ENCODE results near the gene FGF21. TPM values are rescaled to one million over a fixed set of nuclear protein-coding genes. Genes with fewer than 3 reads are reported as not detected.
A peak's percentile ranks its signal among the peaks of the same experiment; 100 is the strongest.

FGF21 gene, protein sequence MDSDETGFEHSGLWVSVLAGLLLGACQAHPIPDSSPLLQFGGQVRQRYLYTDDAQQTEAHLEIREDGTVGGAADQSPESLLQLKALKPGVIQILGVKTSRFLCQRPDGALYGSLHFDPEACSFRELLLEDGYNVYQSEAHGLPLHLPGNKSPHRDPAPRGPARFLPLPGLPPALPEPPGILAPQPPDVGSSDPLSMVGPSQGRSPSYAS
- total RNA-seq (not detected), polyA plus RNA-seq (not detected), total RNA-seq (not detected)

DNA sequence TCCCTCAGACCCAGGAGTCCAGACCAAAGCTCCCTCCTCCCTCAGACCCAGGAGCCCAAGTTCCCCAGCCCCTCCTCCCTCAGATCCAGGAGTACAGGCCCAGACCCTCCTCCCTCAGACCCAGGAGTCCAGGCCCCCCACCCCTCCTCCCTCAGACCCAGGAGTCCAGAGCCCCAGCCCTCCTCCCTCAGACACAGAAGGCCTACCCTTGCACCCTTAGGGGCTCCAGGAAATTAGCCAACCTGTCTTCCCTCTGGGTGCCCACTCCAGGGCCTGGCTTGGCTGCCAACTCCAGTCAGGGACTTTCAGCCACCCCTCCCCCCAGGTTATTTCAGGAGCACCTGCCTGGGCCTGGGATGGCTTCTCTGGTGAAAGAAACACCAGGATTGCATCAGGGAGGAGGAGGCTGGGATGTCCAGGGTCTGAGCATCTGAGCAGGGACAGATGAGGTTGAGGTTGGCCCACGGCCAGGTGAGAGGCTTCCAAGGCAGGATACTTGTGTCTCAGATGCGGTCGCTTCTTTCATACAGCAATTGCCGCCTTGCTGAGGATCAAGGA is at the start of gene FGF21:
Gene FGF21 (plus strand): TSS at position 441 of the 558 bp plus-strand sequence. CDS start 713 bp downstream, outside the sequence.
- no peaks in the 10 kb centered on the region for H3K9me3 Mint-ChIP-seq
- no peaks in the 10 kb centered on the region for H3K36me3 Mint-ChIP-seq
- peaks cover 6 to 23% (median 18%) of the 10 kb centered on the region in 7 donors for H3K4me1 Mint-ChIP-seq
- Histone ChIP-seq H3K27me3 (ENCODE audit: control insufficient read depth in 2 of 2, insufficient read depth in 2 of 2, low read length in 2 of 2) (no peaks in the 10 kb centered on the region), H3K4me3 (ENCODE audit: low read length) (no peak within 1 kb of the TSS), H3K4me1 (ENCODE audit: control insufficient read depth in 2 of 2, insufficient read depth in 2 of 2, low read length in 2 of 2) (peaks cover 5 to 14% of the 10 kb centered on the region in 2 donors), H3K36me3 (ENCODE audit: control insufficient read depth in 2 of 3, insufficient read depth in 3 of 3, low read length in 3 of 3) (no peaks in the 10 kb centered on the region), H3K27ac (ENCODE audit: low read depth, low read length) (no peak within 1 kb of the TSS), H3K9me3 (ENCODE audit: control insufficient read depth in 2 of 3, low read length in 3 of 3) (no peaks in the 10 kb centered on the region)
- ChIA-PET POLR2A (interaction anchor here (0.9 kb wide), 1 partner anchor 14 kb away, joined by 4 read pairs; no protein-coding TSS in a partner anchor), CTCF (no interaction called here)
- no peak for ATAC-seq
- DNase-seq: no peak
- H3K27ac Mint-ChIP-seq: no peak within 1 kb of the TSS
- H3K27me3 Mint-ChIP-seq: peaks cover 0 to 33% (median 28%) of the 10 kb centered on the region in 5 donors
- no peak within 1 kb of the TSS for H3K4me3 Mint-ChIP-seq
- intact Hi-C loops (cut with micrococcal nuclease): no loop called here

- Mint-ChIP-seq H3K27me3 (no peaks in the 10 kb centered on the region), H3K27ac (peak overlapping the region in 2 of 9 donors; percentile 67 to 77), H3K4me1 (peaks cover 0 to 12% (median 8%) of the 10 kb centered on the region in 7 donors), H3K9me3 (peaks cover 0 to 2% (median 0%) of the 10 kb centered on the region in 11 donors), H3K4me3 (no peak overlapping the region), H3K36me3 (peaks cover 0 to 41% (median 18%) of the 10 kb centered on the region in 5 donors)
- ChIA-PET CTCF (no interaction called here), POLR2A (no interaction called here)
- Histone ChIP-seq H3K4me1 (ENCODE audit: control insufficient read depth in 2 of 2, insufficient read depth in 2 of 2, low read length in 2 of 2) (peaks cover 6 to 9% of the 10 kb centered on the region in 2 donors), H3K9me3 (ENCODE audit: control insufficient read depth in 2 of 3, low read length in 3 of 3) (no peaks in the 10 kb centered on the region), H3K27ac (ENCODE audit: low read depth, low read length) (no peak overlapping the region), H3K36me3 (ENCODE audit: control insufficient read depth in 2 of 3, insufficient read depth in 3 of 3, low read length in 3 of 3) (peaks cover 0 to 4% (median 0%) of the 10 kb centered on the region in 3 experiments), H3K27me3 (ENCODE audit: control insufficient read depth in 2 of 2, insufficient read depth in 2 of 2, low read length in 2 of 2) (no peaks in the 10 kb centered on the region), H3K4me3 (ENCODE audit: low read length) (no peak overlapping the region)
- ATAC-seq (no peak), DNase-seq (no peak)
- intact Hi-C loops (cut with micrococcal nuclease): no loop called here
Observed at GRCh38 chr19:48708471-48708870, 46.9 kb upstream of the FGF21 start.

GRCh38 chr19:48711106-48711662 is 44.1 kb upstream of the FGF21 start:
- ATAC-seq: no peak
- intact Hi-C loops (cut with micrococcal nuclease): loop anchor here in 1 of 2 donors (5.0 kb wide), 1 partner anchor 199 kb away; the partner anchor contains the start of gene LMTK3
- H3K27ac Mint-ChIP-seq: no peak overlapping the region
- H3K4me1 ChIP-seq (ENCODE audit: control insufficient read depth in 2 of 2, insufficient read depth in 2 of 2, low read length in 2 of 2): peaks cover 11 to 12% of the 10 kb centered on the region in 2 donors
- H3K9me3 ChIP-seq (ENCODE audit: control insufficient read depth in 2 of 3, low read length in 3 of 3): no peaks in the 10 kb centered on the region
- H3K4me3 Mint-ChIP-seq: peak overlapping the region in 4 of 10 donors; percentile 29 to 65 (median 32)
- no peaks in the 10 kb centered on the region for H3K27me3 ChIP-seq (ENCODE audit: control insufficient read depth in 2 of 2, insufficient read depth in 2 of 2, low read length in 2 of 2)
- no peak overlapping the region for H3K27ac ChIP-seq (ENCODE audit: low read depth, low read length)
- POLR2A ChIA-PET: interaction anchor here (1.6 kb wide), 1 partner anchor 28 kb away, joined by 7 read pairs; no protein-coding TSS in a partner anchor
- no peaks in the 10 kb centered on the region for H3K27me3 Mint-ChIP-seq
- CTCF ChIA-PET: interaction anchor here (0.7 kb wide), 1 partner anchor 77 kb away, joined by 3 read pairs; no protein-coding TSS in a partner anchor
- H3K4me3 ChIP-seq (ENCODE audit: low read length): no peak overlapping the region
- DNase-seq: no peak
- peaks cover 0 to 18% (median 10%) of the 10 kb centered on the region in 5 donors for H3K36me3 Mint-ChIP-seq
- peaks cover 0 to 4% (median 0%) of the 10 kb centered on the region in 3 experiments for H3K36me3 ChIP-seq (ENCODE audit: control insufficient read depth in 2 of 3, insufficient read depth in 3 of 3, low read length in 3 of 3)
- peaks cover 0 to 2% (median 0%) of the 10 kb centered on the region in 11 donors for H3K9me3 Mint-ChIP-seq
- H3K4me1 Mint-ChIP-seq: peaks cover 9 to 24% (median 19%) of the 10 kb centered on the region in 7 donors

DNA sequence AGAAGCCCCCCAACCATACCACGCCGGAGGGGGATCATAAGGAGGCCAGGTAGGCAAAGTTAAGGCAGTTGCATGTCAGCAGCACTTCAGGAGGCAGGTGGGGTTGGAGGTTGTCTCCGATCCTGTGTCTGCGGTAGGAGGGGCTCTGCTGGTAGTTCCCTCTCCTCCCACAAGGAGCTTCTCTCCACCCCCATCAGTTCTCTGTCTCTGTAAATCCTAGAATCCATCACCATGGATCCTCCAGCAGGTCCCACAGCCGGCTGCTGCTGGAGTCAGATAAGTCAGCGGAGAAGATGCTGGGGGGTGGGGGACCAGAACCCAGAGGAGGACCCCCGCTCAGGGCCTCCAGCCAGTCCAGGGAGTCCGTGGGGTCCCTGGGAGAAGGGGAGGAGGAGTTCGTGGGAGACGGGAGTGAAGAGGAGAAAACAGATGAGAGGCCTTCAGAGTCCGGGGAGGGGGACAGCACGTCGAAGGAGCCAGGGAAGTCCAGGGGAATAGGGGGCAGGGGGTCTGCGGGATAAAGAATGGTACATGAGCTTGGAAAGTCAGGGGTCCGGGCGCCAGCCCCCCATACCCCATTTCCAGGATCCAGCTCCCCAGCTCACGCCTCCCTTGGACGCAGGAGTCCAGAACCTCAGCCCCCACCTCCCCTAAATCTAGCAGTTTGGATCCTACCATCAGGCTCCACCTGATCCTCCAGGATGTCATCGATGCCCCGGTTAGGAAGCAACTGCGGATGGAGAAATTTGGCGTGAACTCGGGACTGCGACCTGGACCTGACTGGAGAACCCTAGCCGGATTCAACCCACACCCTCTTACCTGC is 42.1 kb upstream of the FGF21 start:
- H3K36me3 ChIP-seq (ENCODE audit: control insufficient read depth in 2 of 3, insufficient read depth in 3 of 3, low read length in 3 of 3): peaks cover 0 to 4% (median 0%) of the 10 kb centered on the region in 3 experiments
- Mint-ChIP-seq H3K4me1 (peaks cover 9 to 24% (median 21%) of the 10 kb centered on the region in 7 donors), H3K36me3 (peaks cover 0 to 11% (median 5%) of the 10 kb centered on the region in 5 donors), H3K27me3 (no peaks in the 10 kb centered on the region), H3K4me3 (peak overlapping the region; percentile 82 to 92 (median 88)), H3K27ac (peak overlapping the region in 7 of 9 donors; percentile 16 to 89 (median 69)), H3K9me3 (peaks cover 0 to 2% (median 0%) of the 10 kb centered on the region in 11 donors)
- intact Hi-C loops (cut with micrococcal nuclease): loop anchor here in 1 of 2 donors (5.0 kb wide), 1 partner anchor 201 kb away; the partner anchor contains the start of gene LMTK3
- peak in 1 of 9 donors; percentile 15 for DNase-seq
- peaks cover 11 to 12% of the 10 kb centered on the region in 2 donors for H3K4me1 ChIP-seq (ENCODE audit: control insufficient read depth in 2 of 2, insufficient read depth in 2 of 2, low read length in 2 of 2)
- CTCF ChIA-PET: interaction anchor here (0.7 to 2.0 kb wide), 3 partner anchors 34 to 267 kb away, joined by 3 to 5 read pairs (median 3); partner anchors contain the start of gene CA11
- H3K27ac ChIP-seq (ENCODE audit: low read depth, low read length): peak overlapping the region; percentile 79
- peak overlapping the region; percentile 95 for H3K4me3 ChIP-seq (ENCODE audit: low read length)
- no peaks in the 10 kb centered on the region for H3K9me3 ChIP-seq (ENCODE audit: control insufficient read depth in 2 of 3, low read length in 3 of 3)
- POLR2A ChIA-PET: interaction anchor here (0.6 to 3.8 kb wide), 7 partner anchors 12 to 252 kb away, joined by 3 to 21 read pairs (median 3); partner anchors contain the start of genes CA11, RPL18 and SPHK2
- no peak for ATAC-seq
- no peaks in the 10 kb centered on the region for H3K27me3 ChIP-seq (ENCODE audit: control insufficient read depth in 2 of 2, insufficient read depth in 2 of 2, low read length in 2 of 2)

- intact Hi-C loops (cut with micrococcal nuclease): loop anchor here (1.0 to 5.0 kb wide), 13 partner anchors 11 to 371 kb away; partner anchors contain the start of genes DBP (in 2 of the 2), GYS1 (in 2 of the 2), RUVBL2 (in 2 of the 2) and CA11 (in 1 of the 2)
- DNase-seq (peak; percentile 92 to 97 (median 97)), ATAC-seq (peak; percentile 96)
- H3K27ac ChIP-seq (ENCODE audit: low read depth, low read length): peak overlapping the region; percentile 79
- Mint-ChIP-seq H3K27ac (peak overlapping the region; percentile 16 to 90 (median 81)), H3K27me3 (no peaks in the 10 kb centered on the region), H3K4me3 (peak overlapping the region; percentile 82 to 92 (median 88)), H3K9me3 (peaks cover 0 to 2% (median 0%) of the 10 kb centered on the region in 11 donors), H3K36me3 (peaks cover 0 to 11% (median 0%) of the 10 kb centered on the region in 5 donors), H3K4me1 (peaks cover 9 to 24% (median 20%) of the 10 kb centered on the region in 7 donors)
- H3K4me1 ChIP-seq (ENCODE audit: control insufficient read depth in 2 of 2, insufficient read depth in 2 of 2, low read length in 2 of 2): peaks cover 11 to 12% of the 10 kb centered on the region in 2 donors
- H3K4me3 ChIP-seq (ENCODE audit: low read length): peak overlapping the region; percentile 95
- no peaks in the 10 kb centered on the region for H3K9me3 ChIP-seq (ENCODE audit: control insufficient read depth in 2 of 3, low read length in 3 of 3)
- H3K36me3 ChIP-seq (ENCODE audit: control insufficient read depth in 2 of 3, insufficient read depth in 3 of 3, low read length in 3 of 3): peaks cover 0 to 4% (median 0%) of the 10 kb centered on the region in 3 experiments
- no peaks in the 10 kb centered on the region for H3K27me3 ChIP-seq (ENCODE audit: control insufficient read depth in 2 of 2, insufficient read depth in 2 of 2, low read length in 2 of 2)
- ChIA-PET POLR2A (interaction anchor here (0.6 to 3.8 kb wide), 8 partner anchors 11 to 251 kb away, joined by 3 to 21 read pairs (median 3); partner anchors contain the start of genes CA11, RPL18 and SPHK2), CTCF (interaction anchor here (1.0 to 2.0 kb wide), 2 partner anchors 25 to 69 kb away, joined by 3 to 5 read pairs; partner anchors contain the start of gene CA11)
Observed at GRCh38 chr19:48713864-48714755, 41.2 kb upstream of the FGF21 start.
